Measurements from ENCODE around the gene LANCL2.
"Not testable (repeated sequence)": the region's sequence is repeated elsewhere in the genome, so short reads cannot be mapped to it uniquely, and the experiment has no call there.

The LANCL2 gene

DNA sequence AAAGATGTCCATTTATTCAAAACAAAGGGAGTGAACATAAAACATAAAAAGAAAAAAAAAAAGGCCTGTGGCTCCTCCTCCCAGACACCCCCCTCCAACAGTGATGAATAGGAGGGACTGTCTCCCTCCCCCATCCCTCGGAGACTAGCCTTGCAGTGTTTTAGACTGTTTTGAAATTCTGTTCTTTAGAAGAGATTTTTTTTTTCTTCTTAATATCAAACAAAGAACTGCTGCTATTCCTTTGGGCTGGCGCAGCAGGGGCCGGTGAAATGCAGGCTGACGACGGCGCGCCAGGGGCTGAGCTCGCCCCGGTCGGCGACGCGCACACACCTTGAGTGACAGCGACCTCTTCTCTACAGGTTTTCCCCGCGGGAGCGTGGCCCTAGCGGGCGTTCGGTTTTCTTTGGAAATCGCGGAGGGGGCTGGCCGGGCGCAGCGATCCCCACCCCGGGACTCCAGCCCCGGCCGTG lies at the start of gene LANCL2:
Gene LANCL2, plus strand, starts transcription at position 133 of the 470 bp plus-strand sequence. CDS start 689 bp downstream, outside the sequence.
- peak; percentile 38 for FAIRE-seq
- DNase-seq (ENCODE audit: insufficient read length, low spot score), result peak; percentile 42

- DNase-seq (ENCODE audit: insufficient read length, low spot score), result peak; percentile 65
- FAIRE-seq, result peak; percentile 79
Measured at GRCh38 chr7:55325371-55325792, 39.8 kb upstream of the LANCL2 start.

- DNase-seq (ENCODE audit: insufficient read length, low spot score) (no peak), FAIRE-seq (no peak)
Measured at GRCh38 chr7:55326081-55326835, 38.9 kb upstream of the LANCL2 start.

DNA sequence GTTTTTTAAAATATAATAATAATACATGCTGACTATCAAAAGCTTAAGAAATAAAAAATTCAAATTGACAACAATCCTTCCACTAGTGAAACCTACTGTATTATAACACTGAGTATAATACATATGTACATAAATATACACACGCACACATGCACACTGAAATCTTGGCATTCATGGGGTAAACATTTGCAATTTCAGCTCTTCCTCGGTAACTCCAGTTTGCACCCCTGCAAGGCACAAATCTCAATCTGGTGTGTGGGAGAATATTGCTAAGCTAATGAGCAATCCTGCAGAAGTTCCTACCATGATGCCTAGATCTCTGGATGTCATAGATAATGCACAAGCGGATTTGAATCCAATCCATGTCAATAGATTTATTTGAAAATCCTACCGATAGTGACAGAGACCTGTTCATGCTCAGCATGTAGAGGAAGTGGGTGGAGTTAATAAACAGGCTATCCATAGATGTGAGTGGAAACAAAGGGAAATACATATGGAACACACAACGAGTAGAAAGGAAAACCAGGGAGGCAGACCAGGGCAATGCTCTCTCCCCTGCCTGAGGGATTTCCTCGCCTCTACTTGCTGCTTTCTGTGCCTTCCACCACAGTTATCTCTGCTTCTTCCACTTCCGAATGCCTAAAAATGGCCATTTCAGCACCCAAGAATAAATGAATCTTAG lies 38.1 kb upstream of the LANCL2 start:
- DNase-seq (ENCODE audit: insufficient read length, low spot score) (no peak), FAIRE-seq (no peak)

- DNase-seq (ENCODE audit: insufficient read length, low spot score), result no peak
- no peak for FAIRE-seq
Measured at GRCh38 chr7:55335151-55335550, 30.0 kb upstream of the LANCL2 start.

- DNase-seq (ENCODE audit: insufficient read length, low spot score) (no peak), FAIRE-seq (no peak)
Measured at GRCh38 chr7:55335786-55336185, 29.4 kb upstream of the LANCL2 start.

GRCh38 chr7:55336540-55336939 lies 28.6 kb upstream of the LANCL2 start:
- FAIRE-seq, result no peak
- DNase-seq (ENCODE audit: insufficient read length, low spot score), result no peak

GRCh38 chr7:55339033-55340000 lies 25.8 kb upstream of the LANCL2 start:
- DNase-seq (ENCODE audit: insufficient read length, low spot score) (no peak), FAIRE-seq (no peak)

GRCh38 chr7:55342216-55342871 lies 22.8 kb upstream of the LANCL2 start:
- no peak for FAIRE-seq
- DNase-seq (ENCODE audit: insufficient read length, low spot score), result no peak

- DNase-seq (ENCODE audit: insufficient read length, low spot score) (no peak), FAIRE-seq (no peak)
Measured at GRCh38 chr7:55343002-55343781, 21.9 kb upstream of the LANCL2 start.

DNA sequence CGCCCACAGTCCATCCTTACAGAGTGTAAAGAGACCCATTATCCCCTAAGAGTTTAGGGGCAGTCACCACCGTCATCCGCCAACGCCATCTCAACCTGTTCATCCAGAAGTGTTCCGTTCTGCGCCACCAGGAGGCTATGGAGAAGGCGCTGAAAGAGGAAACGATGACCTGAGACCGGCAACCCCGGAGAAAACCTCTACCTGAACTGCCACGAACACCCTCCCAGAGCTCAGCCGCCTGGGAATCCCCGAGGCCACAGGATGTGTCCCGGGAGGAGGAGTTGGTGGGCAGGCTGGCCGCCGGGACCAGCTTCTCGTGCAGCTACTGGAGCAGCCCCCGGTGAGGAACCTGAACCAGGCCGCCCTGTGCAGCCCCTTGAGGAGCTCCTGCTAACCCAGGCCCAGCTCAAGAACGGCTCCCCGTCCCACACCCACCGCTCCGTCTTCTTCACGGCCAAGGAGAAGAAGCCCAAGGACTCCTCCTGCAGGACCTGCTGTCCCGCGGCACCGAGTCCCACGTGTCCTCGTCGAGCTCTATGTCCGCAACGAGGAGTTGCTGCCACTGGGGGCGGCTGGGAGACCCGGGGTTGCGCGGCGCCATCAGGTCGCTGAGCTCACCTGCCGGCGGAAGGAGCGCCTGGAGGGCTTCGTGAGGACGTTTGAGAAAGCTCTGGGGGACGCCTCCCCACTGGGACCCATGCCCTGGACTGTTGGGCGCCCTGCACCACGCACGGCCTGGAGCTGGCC lies 21.1 kb upstream of the LANCL2 start:
- FAIRE-seq (no peak), DNase-seq (ENCODE audit: insufficient read length, low spot score) (no peak)

GRCh38 chr7:55344840-55345239 lies 20.3 kb upstream of the LANCL2 start:
- DNase-seq (ENCODE audit: insufficient read length, low spot score) (no peak), FAIRE-seq (no peak)

GRCh38 chr7:55345292-55345691 lies 19.8 kb upstream of the LANCL2 start:
- no peak for DNase-seq (ENCODE audit: insufficient read length, low spot score)
- no peak for FAIRE-seq

DNA sequence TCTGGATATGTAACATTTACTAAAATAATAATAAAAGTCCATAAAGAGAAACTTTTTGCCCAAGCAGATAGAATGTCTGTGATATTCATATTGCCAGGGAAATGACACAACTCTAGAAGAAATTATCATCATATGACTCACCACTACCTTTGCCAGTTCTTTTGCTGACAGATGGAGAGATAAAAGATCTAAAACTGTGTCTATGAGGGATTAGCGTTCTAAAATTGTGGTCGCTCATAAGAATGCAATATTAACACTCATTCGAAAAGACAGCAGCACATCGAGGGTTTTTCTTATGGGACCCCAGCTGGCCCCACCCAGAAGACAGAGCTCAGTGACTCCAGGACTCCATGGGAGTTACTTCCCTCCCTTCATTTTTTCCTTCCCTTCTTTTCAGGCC lies 16.6 kb upstream of the LANCL2 start:
- no peak for FAIRE-seq
- peak; percentile 46 for DNase-seq (ENCODE audit: insufficient read length, low spot score)

- DNase-seq (ENCODE audit: insufficient read length, low spot score) (no peak), FAIRE-seq (no peak)
Measured at GRCh38 chr7:55349121-55349520, 16.0 kb upstream of the LANCL2 start.

- FAIRE-seq, result no peak
- DNase-seq (ENCODE audit: insufficient read length, low spot score), result no peak
Measured at GRCh38 chr7:55350281-55350680, 14.9 kb upstream of the LANCL2 start.

DNA sequence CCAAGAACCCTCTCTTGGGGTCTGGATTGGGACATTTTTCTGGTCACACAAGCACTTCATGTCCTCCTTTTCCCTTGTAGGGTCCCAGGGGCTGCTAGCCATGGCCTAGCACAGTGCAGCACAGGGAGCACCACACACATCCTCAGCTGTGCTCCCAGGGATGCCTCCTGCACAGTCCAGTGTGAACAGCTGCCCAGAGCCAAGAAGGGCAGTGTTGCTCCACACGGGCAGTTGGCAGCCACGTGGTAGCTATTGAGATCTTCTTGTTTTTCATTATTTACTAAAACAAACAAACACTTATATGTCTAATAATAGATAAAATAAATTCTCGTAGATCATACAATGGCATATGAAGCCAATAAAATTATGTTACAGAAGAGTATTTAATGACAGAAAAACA lies 13.9 kb upstream of the LANCL2 start:
- FAIRE-seq, result no peak
- no peak for DNase-seq (ENCODE audit: insufficient read length, low spot score)

DNA sequence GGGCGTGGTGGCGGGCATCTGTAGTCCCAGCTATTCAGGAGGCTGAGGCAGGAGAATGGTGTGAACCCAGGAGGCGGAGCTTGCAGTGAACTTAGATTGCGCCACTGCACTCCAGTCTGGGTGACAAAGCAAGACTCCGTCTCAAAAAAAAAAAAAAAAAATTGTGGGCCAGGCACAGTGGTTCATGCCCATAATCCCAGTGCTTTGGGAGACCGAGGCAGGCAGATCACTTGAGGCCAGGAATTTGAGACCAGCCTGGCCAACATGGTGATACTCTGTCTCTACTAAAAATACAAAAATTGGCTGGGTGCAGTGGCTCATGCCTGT lies 12.2 kb upstream of the LANCL2 start:
- DNase-seq (ENCODE audit: insufficient read length, low spot score); FAIRE-seq: not testable (repeated sequence)

- no peak for FAIRE-seq
- DNase-seq (ENCODE audit: insufficient read length, low spot score), result no peak
Measured at GRCh38 chr7:55360486-55360885, 4.7 kb upstream of the LANCL2 start.

Measured in HTR-8/SVneo (cell line).